Measurements from ENCODE around the gene SCAP.

Gene SCAP

DNA sequence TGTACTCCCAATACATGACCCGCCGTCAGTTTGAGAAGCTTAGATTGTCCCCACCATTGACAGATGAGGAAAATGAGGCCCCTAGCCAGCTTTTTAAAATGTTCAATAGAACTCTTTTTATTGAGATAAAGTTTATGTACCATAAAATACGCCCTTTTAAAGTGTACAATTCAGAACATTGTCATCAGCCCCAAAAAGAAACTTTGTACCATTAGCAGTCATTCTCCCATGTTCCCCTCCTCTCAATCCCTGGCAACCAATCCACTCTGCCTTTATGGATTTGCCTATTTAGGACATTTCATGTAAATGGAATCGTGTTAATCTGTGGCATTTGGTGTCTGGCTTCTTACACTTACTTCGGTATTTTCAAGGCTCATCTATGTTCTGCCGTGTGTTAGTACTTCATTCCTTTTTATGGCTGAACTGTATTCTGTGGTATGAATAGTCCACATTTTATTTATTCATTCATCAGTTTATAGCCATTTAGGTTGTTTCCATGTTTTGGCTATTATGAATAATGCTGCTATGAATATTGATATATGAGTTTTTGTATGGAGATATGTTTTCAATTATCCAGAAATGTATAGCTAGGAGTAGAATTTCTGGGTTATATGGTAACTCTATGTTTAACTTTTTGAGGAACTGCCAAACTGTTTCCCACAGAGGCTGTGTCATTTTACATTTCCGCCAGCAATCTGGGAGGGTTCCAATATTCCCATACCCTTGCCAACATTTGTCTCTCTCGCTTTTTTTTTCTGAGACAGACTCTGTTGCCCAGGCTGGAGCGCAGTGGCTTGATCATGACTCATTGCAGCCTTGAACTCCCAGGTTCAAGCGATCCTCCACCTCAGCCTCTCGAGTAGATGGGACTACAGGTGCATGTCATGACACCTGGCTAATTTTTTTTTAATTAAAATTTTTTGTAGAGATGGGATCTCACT is 110.3 kb downstream of the SCAP start:
- Histone ChIP-seq H3K36me3 (ENCODE audit: insufficient read depth, low read length) (no peaks in the 10 kb centered on the region), H3K4me3 (ENCODE audit: low read length) (no peak overlapping the region), H2AFZ (ENCODE audit: low read depth, low read length) (no peak overlapping the region), H3K4me1 (ENCODE audit: insufficient read depth, low read length) (no peaks in the 10 kb centered on the region), H3K27me3 (ENCODE audit: insufficient read depth, low read length) (no peaks in the 10 kb centered on the region), H3K9me3 (ENCODE audit: low read length) (no peaks in the 10 kb centered on the region)

All from neuron (in vitro differentiated cells).